HG02870 (cell line): ENCODE data around the gene LAMB1.
"Not testable (repeated sequence)": the region's sequence is repeated elsewhere in the genome, so short reads cannot be mapped to it uniquely, and the experiment has no call there.

Source experiments
- ATAC-seq: cut with Tn5 transposase; IDR thresholded peaks from one replicate; pipeline ENCODE4 v1.9.1; 2021; ENCODE audit warnings: mild to moderate bottlenecking, moderate library complexity; ENCODE audit not compliant: unreplicated experiment

LAMB1 gene

GRCh38 chr7:108002726-108003598, at the start of gene LAMB1:
LAMB1 (minus strand) TSS chr7:108003161; CDS start chr7:108002885, 276 bp downstream.
- ATAC-seq = no peak

- no peak for ATAC-seq
Measured at GRCh38 chr7:108051454-108051853, 48.5 kb upstream of the LAMB1 start.

- ATAC-seq = peak; percentile 97
Measured at GRCh38 chr7:108049962-108050361, 47.0 kb upstream of the LAMB1 start.

- no peak for ATAC-seq
Measured at GRCh38 chr7:108048422-108048821, 45.5 kb upstream of the LAMB1 start.

GRCh38 chr7:108046952-108047506, 44.1 kb upstream of the LAMB1 start:
- no peak for ATAC-seq

- ATAC-seq = no peak
Measured at GRCh38 chr7:108045669-108046068, 42.7 kb upstream of the LAMB1 start.

- no peak for ATAC-seq
Measured at GRCh38 chr7:108045154-108045553, 42.2 kb upstream of the LAMB1 start.

GRCh38 chr7:108044345-108044744, 41.4 kb upstream of the LAMB1 start:
- ATAC-seq = no peak

GRCh38 chr7:108038986-108039385, 36.0 kb upstream of the LAMB1 start:
- ATAC-seq = no peak

- ATAC-seq = no peak
Measured at GRCh38 chr7:108037741-108038140, 34.8 kb upstream of the LAMB1 start.

GRCh38 chr7:108037140-108037539, 34.2 kb upstream of the LAMB1 start:
- ATAC-seq = no peak

- no peak for ATAC-seq
Measured at GRCh38 chr7:108034586-108034985, 31.6 kb upstream of the LAMB1 start.

GRCh38 chr7:108033776-108034497, 31.0 kb upstream of the LAMB1 start:
- no peak for ATAC-seq

- not testable (repeated sequence) for ATAC-seq
Measured at GRCh38 chr7:108033309-108033708, 30.3 kb upstream of the LAMB1 start.

- no peak for ATAC-seq
Measured at GRCh38 chr7:108030516-108030915, 27.6 kb upstream of the LAMB1 start.

GRCh38 chr7:108029034-108029433, 26.1 kb upstream of the LAMB1 start:
- ATAC-seq = no peak

GRCh38 chr7:108028111-108028510, 25.1 kb upstream of the LAMB1 start:
- no peak for ATAC-seq

- no peak for ATAC-seq
Measured at GRCh38 chr7:108027239-108027638, 24.3 kb upstream of the LAMB1 start.

GRCh38 chr7:108026647-108027046, 23.7 kb upstream of the LAMB1 start:
- no peak for ATAC-seq

- ATAC-seq = no peak
Measured at GRCh38 chr7:108026116-108026515, 23.2 kb upstream of the LAMB1 start.

- ATAC-seq = no peak
Measured at GRCh38 chr7:108024538-108024937, 21.6 kb upstream of the LAMB1 start.

- ATAC-seq = no peak
Measured at GRCh38 chr7:108020585-108020984, 17.6 kb upstream of the LAMB1 start.
